ENCODE results near the gene ADORA1.

The ADORA1 gene

DNA sequence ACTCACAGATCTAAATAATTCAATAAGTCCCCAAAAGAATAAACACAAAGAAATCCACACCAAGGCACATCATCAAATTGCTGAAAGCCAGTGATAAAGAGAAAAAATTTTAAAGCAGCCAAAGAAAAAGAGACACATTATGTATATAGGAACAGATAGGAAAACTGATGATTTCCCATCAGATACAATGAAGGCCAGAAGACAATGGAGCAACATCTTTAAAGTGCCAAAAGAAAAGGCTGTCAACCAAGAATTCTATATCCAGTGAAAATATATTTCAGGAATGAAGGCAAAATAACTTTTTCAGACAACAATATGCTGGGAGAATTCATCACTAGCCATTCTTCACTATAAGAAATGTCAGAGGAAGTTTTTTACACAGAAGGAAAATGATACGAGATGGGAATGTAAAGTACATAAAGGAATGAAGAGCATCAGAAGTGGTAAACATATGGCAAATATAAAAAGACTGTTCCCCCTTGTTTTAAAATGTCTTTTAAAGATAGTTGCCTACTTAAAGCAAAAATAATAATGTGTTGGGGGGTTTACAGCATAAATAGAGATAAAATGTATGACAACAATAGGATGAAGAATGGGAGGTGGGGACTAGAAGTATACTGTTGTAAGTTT, 32.4 kb upstream of the ADORA1 start:
- no peak for DNase-seq

GRCh38 chr1:203096566-203096965, 31.0 kb upstream of the ADORA1 start:
- no peak for DNase-seq

DNA sequence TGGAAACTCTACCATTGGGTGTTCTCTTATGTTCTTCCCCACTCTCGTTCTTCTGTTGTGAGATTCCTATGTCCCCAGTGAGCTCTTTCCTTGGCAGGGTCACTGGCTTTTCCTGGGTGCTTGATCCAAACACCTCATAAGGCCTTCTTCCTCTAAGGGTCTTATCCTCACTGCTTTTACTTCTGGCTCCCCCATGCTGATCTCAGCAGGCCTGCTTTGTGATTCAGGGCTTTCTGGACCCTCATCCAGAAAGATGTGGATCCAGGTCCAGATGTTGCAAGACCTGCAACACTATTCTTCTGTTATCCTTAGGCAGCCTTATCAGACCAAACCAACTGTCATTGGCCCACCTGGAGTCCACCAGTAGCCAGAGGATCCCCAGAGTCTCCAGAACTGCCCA, 30.5 kb upstream of the ADORA1 start:
- DNase-seq = no peak

DNA sequence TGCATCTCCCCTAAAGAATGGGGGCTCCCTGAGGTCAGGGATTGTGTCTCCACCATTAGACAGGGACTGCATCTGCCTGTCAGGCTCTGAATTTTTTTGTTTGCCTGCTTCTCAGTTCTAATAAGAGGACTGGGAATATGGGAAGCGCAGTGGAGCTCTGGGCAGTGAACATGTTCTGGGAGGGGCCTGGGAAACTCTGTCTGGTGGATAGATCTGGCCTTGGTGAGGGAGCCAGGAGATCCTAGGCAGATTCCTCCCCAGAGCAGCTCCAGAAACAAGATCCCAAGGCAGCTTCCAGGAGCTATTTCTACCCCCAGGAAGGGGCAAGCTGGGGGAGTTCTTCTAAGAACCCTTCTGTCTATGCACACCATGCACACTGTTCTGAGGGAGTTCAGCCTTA, 29.1 kb upstream of the ADORA1 start:
- no peak for DNase-seq

GRCh38 chr1:203098914-203099520, 28.5 kb upstream of the ADORA1 start:
- DNase-seq = no peak

DNA sequence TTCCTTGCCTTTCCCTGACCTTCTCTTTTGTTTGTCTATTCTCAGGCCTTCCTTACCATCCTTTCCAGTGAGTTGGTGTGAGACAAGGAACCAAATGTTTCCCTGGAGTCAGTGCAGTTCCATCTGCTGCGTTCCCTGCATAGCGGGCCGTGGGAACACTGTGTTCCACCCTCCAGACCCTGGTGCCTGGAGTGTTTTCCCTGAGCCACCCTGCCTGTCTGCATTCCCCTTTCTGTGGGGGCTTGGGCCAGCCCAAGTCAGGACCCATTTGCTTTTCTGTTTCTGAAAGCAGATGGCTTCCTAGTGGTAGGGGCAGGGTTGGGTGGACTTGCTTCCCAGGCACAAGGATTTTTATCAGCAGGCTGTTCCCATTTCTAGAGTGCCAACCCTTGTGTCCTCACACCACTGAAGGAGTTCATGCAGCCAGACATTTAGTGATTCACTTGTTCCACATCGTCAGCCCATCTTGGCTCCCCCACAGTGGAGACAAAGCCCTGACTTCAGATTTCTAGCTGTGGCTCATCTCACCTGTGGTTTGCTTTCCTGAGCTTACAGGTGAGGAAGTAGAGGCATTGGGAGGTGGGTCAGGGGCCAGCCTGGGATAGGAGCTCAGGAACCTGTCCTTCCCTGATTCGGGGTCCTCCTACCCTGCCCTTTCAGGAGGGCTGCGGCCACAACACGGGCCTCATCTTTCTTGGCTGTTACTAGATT, 27.6 kb upstream of the ADORA1 start:
- no peak for DNase-seq

DNA sequence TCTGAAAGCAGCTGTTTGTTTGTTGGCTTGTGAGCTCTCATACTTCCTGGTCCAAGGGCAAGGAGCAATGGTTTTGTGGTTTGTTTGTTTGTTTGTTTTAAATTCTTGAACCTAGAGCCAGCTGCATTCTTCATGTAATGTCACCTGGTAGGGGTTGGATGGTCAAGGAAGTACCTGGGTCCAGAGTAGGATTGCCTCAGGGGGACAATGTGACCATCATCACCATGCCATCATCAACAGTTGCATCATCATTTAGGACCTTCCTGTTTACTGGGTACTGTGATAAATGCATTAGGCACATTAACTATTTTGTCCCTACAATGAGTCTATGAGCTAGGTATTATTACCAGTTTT, 27.0 kb upstream of the ADORA1 start:
- DNase-seq = no peak

- no peak for DNase-seq
Measured at GRCh38 chr1:203101813-203102634, 25.5 kb upstream of the ADORA1 start.

GRCh38 chr1:203103216-203103615, 24.3 kb upstream of the ADORA1 start:
- no peak for DNase-seq

DNA sequence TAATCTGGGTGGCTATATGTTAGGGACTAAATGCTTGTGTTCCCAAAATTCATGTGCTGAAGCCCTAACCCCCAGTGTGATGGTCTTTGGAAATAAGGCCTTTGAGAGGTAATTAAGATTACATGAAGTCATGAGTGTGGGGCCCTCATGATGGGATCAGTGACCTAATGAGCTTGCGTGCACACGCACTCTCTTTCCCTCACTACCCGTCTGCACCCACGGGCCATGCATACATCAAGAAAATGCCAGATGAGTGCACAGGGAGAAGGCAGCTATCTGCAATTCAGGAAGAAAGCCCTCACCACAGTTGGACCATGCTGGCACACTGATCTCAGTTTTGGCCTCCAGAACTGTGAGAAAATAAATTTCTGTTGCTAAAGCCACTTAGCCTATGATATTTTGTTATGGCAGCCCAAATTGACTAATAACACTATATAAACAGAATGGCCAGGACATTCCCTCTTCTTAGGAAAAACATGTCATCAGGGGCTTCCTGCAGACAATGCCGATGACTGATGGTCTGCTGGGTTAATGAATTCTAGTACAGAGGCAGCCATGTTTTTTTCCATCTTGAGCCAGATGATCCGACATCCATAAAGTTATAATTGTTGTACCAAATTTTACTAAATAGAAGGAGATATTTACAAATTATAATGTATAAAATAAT, 23.6 kb upstream of the ADORA1 start:
- no peak for DNase-seq

DNA sequence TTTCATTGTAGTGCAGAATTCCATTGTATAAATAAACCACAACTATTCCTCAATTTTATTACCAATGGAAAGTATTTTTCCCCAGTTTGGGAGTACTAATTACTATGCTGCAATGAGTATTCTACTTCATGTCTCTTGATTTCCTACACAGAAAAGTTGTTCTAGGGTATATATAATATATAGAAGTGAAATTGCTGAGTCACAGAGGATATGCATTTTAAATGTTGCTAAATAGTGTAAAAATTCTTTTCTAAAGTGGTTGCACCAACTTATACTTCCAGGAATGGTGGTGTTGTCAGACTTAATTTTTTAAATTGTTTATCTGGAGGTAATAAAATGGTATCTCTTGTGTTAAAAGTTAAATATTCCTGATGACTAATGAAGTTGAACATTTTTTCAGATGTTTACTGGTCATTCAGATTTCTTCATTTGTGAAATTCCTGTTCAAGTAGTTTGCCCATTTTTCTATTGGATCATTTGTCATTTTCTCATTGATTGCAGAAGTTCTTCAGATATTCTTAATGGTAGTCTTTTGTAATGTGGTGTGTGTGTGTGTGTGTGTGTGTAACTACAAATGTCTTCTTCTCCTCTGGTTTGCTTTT, 22.6 kb upstream of the ADORA1 start:
- DNase-seq = no peak

- DNase-seq = no peak
Measured at GRCh38 chr1:203112475-203112874, 15.1 kb upstream of the ADORA1 start.

- no peak for DNase-seq
Measured at GRCh38 chr1:203113308-203113707, 14.2 kb upstream of the ADORA1 start.

GRCh38 chr1:203114202-203114601, 13.3 kb upstream of the ADORA1 start:
- DNase-seq = no peak

- DNase-seq = no peak
Measured at GRCh38 chr1:203116091-203116820, 11.3 kb upstream of the ADORA1 start.

DNA sequence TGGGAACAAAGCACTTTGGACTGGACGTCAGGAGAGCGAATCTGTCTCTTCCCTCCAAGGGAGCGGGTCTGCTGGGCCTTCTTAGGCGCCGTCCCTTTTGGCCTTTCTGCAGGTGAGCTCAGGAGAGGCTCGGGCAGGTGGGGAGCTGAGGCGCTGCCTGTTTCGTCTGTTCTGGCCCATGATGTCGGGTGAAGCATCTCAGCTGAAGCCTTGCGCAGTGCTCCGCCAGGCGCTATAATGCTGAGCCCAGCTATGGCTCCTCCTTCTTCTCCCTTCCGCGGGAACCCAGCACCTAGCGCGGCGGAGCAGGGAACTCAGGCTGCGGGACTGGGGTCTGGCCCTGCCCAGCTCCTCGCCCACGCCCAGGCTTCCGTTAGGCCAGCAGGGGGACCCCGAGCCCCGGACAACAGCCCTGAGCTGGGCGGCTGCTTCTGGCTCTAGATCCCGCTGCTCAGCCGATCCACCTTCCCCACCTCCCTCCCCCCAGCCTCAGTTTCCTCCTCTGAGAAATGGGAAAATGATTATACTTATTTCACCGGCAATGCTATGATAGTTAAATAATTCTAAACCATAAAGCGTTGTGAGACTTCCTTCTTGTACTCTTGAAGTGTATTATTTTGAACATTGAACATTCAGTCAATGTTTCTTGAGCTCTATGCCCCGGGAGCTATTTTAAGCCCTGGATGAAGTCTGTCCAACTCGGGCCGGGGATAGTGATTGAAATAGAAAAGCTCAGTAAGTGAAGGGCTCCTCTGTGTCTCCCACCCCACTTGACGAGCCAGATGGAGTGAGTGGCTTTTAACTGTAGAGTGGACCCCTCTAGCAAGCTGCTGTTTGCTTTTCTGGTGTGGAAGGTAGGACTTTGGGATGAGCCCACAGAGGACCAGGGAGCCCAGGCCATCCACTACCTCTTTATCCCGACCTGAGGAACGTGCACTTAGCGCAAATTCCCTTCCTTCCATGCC, 9.6 kb upstream of the ADORA1 start:
- no peak for DNase-seq

DNA sequence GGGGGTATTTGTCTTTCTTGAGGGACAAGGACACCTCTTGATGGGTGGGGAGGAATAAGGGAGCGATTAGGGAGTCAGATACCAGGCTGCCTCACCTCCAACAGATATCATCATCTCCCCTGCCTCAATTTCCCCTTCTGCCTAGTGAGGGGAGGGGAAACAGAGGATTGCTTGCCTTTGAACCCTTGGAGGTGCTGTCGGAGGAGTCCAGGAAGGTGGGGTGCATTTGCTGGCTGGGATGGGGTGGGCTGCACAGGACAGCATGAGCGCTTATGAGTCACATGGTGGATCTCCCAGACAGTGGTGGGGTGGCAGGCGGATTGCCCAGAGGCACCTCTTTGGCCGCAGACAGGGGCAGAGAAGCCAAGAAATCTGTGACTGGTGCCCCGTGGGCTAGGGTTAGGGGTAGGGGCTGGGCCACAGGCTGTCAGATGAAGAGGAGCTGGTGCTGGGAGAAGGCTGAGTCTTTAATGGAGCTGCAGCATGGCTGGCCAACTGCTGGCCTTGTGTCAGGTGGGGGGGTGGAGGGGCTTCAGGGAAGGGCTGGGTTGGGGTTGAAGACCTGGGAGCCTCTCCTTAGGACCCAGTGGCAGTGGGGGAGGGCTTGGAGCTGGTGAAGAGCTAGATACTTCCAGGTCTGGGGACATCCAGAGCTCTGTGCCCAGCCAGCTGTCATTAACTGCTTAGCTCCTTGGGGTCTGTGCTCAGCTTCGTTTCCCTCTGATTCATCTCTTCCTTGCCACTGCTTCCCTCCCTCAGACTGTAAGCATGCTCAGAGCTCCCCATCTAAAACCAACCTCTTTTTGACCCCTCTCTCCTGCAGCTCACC, 7.0 kb upstream of the ADORA1 start:
- no peak for DNase-seq

DNA sequence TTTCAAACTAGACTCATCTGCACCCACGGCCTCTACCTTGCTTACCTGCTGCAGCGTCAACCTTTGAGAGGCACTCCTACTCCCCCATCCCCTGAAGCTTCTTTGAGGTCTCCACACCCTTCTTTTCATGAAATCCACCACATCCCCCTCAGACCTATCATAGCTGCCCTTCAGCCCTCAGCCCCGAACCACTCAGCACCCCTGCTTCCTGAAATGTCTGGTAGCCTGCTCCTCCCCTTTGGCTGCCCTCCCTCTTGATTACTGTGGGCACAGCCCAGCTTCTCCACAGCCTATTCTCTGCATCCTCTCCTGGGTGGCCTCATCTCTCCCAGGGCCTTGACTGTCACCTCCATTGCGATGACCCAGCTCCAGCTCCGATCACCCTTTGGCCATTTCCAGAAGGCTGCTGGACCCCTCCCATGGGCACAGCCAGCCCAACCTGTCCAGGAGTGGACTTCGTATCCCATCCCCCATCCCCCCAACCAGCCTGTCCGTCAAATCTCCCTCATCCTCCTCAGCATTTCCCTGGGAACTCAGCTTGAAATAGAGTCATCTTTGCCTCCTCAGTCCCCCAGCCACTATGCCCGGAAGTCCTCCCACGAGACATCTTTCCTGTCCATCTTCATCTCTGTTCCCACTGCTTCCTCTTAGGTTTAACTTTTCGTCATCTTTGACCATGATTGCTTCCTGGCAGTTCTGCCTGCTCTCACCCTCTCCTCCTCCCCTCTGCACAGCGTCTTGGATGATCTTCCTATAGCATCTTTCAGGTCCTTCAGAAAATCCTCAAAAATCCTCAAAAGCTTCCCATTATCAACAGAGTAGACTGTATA, 6.1 kb upstream of the ADORA1 start:
- no peak for DNase-seq

DNA sequence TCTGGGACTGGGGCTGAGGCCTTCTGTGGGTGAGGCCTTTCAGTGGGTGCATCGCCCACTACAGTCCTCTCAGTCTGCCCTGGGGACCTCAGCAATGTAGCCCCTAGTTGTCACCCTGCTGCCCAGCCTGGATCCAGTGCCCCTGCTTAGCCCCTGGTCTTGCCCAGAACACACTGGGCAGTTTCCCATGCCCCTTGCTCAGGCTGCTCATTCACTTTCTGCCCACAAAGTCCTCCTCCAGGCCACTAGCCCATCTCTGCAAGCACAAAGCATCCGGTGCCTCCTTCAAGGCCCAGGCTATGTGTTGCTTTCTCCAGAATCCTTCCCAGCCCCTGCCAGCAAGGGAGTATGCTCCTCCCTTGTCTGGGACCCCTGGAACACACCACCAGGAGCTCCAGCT, 5.4 kb upstream of the ADORA1 start:
- DNase-seq = no peak
